Nephron (organoid): ENCODE data around the gene DERA.

Experiments
- H3K27ac Mint-ChIP-seq, 3 experiments: 2 replicates each; pipeline ENCODE4 v1.8.0; 2020; ENCODE audit warnings: mixed read lengths in 3 of 3, mild to moderate bottlenecking in 2 of 3, moderate library complexity in 1 of 3
- H3K27me3 Mint-ChIP-seq: 2 replicates; pipeline ENCODE4 v1.8.0; 2021; ENCODE audit warnings: low read depth, mild to moderate bottlenecking, moderate library complexity, mixed read lengths
- H3K36me3 Mint-ChIP-seq: 2 replicates; pipeline ENCODE4 v1.8.0; 2020; ENCODE audit warnings: low read depth, mixed read lengths
- H3K4me1 Mint-ChIP-seq: 2 replicates; pipeline ENCODE4 v1.8.0; 2020; ENCODE audit warnings: mixed read lengths
- H3K4me3 Mint-ChIP-seq, 3 experiments: 2 replicates each; pipeline ENCODE4 v1.8.0; 2020; ENCODE audit warnings: mild to moderate bottlenecking in 3 of 3, mixed read lengths in 3 of 3, moderate library complexity in 2 of 3
- H3K9me3 Mint-ChIP-seq: 2 replicates; pipeline ENCODE4 v1.8.0; 2020; ENCODE audit warnings: mixed read lengths
- TF ChIP-seq, protein P1 (sequence below), 3 experiments: fragments of 200-600 bp; sonication (generic); IDR thresholded peaks; one replicate each; pipeline ENCODE4 v1.5.0; 2021; ENCODE audit warnings: antibody characterized with exemption in 3 of 3; ENCODE audit not compliant: unreplicated experiment in 3 of 3

The DERA gene

DNA sequence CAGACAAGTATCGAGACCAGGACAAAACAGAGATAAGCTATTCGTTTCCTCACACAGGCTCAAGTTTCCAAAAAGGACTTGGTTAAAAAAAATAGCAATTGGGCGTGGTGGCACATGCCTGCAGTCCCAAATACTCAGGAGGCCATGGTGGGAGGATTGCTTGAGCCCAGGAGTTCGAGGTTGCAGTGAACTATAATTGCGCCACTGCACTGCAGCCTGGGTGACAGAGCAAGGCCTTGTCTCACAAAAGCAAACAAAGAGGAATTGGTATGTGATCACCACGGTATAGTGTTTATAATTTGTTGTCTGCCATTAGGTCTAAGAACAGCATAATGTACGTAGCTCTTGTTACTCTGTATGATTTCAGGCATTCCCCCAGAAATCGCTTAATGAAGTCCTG, 175.3 kb downstream of the DERA start:
- H3K27me3 Mint-ChIP-seq: no peaks in the 10 kb centered on the region
- TF ChIP-seq, protein P1, sequence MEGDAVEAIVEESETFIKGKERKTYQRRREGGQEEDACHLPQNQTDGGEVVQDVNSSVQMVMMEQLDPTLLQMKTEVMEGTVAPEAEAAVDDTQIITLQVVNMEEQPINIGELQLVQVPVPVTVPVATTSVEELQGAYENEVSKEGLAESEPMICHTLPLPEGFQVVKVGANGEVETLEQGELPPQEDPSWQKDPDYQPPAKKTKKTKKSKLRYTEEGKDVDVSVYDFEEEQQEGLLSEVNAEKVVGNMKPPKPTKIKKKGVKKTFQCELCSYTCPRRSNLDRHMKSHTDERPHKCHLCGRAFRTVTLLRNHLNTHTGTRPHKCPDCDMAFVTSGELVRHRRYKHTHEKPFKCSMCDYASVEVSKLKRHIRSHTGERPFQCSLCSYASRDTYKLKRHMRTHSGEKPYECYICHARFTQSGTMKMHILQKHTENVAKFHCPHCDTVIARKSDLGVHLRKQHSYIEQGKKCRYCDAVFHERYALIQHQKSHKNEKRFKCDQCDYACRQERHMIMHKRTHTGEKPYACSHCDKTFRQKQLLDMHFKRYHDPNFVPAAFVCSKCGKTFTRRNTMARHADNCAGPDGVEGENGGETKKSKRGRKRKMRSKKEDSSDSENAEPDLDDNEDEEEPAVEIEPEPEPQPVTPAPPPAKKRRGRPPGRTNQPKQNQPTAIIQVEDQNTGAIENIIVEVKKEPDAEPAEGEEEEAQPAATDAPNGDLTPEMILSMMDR (IDR thresholded peaks at IDR 0.05; ENCODE audit: unreplicated experiment in 3 of 3): no peak
- peaks cover 26% of the 10 kb centered on the region for H3K4me1 Mint-ChIP-seq
- peaks cover 5% of the 10 kb centered on the region for H3K36me3 Mint-ChIP-seq
- peaks cover 9% of the 10 kb centered on the region for H3K9me3 Mint-ChIP-seq
- H3K27ac Mint-ChIP-seq: no peak overlapping the region
- H3K4me3 Mint-ChIP-seq: no peak overlapping the region

DNA sequence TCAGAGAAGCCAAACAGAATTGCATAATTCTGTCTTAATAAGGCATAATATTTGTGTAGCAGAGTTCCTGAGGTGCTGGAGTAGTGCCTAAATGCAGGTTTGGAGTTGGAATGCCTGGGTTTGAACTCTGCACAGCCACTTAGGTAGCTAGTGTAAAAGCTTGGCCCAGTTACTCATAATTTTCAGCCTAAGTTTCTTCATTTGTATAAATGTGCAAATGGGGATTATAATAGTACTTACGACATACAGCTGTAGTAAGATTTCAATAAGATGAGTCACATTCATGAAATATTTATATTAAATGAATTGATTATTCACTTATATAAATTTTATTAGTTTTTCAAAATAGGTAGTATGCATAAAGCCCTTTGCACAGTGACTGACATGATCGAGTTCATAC, 175.8 kb downstream of the DERA start:
- H3K36me3 Mint-ChIP-seq: peaks cover 5% of the 10 kb centered on the region
- H3K27ac Mint-ChIP-seq: no peak overlapping the region
- no peaks in the 10 kb centered on the region for H3K27me3 Mint-ChIP-seq
- H3K4me1 Mint-ChIP-seq: peaks cover 26% of the 10 kb centered on the region
- H3K4me3 Mint-ChIP-seq: no peak overlapping the region
- peaks cover 9% of the 10 kb centered on the region for H3K9me3 Mint-ChIP-seq
- TF ChIP-seq, protein P1 (IDR thresholded peaks at IDR 0.05; ENCODE audit: unreplicated experiment in 3 of 3): no peak
